ENCODE data around the gene TPRG1.

The TPRG1 gene

GRCh38 chr3:189192725-189193124 lies 21.0 kb downstream of the TPRG1 start:
- no peak overlapping the region for H3K27ac Mint-ChIP-seq
- H3K36me3 Mint-ChIP-seq, result no peaks in the 10 kb centered on the region

GRCh38 chr3:189195302-189195701 lies 23.5 kb downstream of the TPRG1 start:
- H3K4me1 Mint-ChIP-seq, result no peaks in the 10 kb centered on the region
- H3K9me3 Mint-ChIP-seq, result peaks cover 33% of the 10 kb centered on the region
- H3K36me3 Mint-ChIP-seq, result no peaks in the 10 kb centered on the region
- no peak for ATAC-seq
- H3K27ac Mint-ChIP-seq, result no peak overlapping the region
- DNase-seq (ENCODE audit: low spot score in 2 of 2), result no peak
- no peak overlapping the region for H3K4me3 Mint-ChIP-seq

More at GRCh38 chr3:189192725-189193124, 21.0 kb downstream of the TPRG1 start:
- peaks cover 33% of the 10 kb centered on the region for H3K9me3 Mint-ChIP-seq
- no peaks in the 10 kb centered on the region for H3K4me1 Mint-ChIP-seq
- no peak for DNase-seq (ENCODE audit: low spot score in 2 of 2)
- H3K4me3 Mint-ChIP-seq, result no peak overlapping the region
- no peak for ATAC-seq

GRCh38 chr3:189202106-189202505 lies 30.3 kb downstream of the TPRG1 start:
- Mint-ChIP-seq H3K27ac (no peak overlapping the region), H3K36me3 (no peaks in the 10 kb centered on the region), H3K4me3 (no peak overlapping the region), H3K4me1 (no peaks in the 10 kb centered on the region), H3K9me3 (peaks cover 3% of the 10 kb centered on the region)
- DNase-seq (ENCODE audit: low spot score in 2 of 2) (no peak), ATAC-seq (no peak)

- no peak overlapping the region for H3K4me3 Mint-ChIP-seq
- ATAC-seq, result no peak
- H3K27ac Mint-ChIP-seq, result no peak overlapping the region
- no peak for DNase-seq (ENCODE audit: low spot score in 2 of 2)
- H3K36me3 Mint-ChIP-seq, result no peaks in the 10 kb centered on the region
- no peaks in the 10 kb centered on the region for H3K4me1 Mint-ChIP-seq
- H3K9me3 Mint-ChIP-seq, result no peaks in the 10 kb centered on the region
These were observed 30.8 kb downstream of the TPRG1 start for GRCh38 chr3:189202583-189202982.

GRCh38 chr3:189204167-189204866 lies 32.5 kb downstream of the TPRG1 start:
- H3K9me3 Mint-ChIP-seq, result no peaks in the 10 kb centered on the region
- DNase-seq (ENCODE audit: low spot score in 2 of 2) (no peak), ATAC-seq (no peak)
- H3K4me3 Mint-ChIP-seq, result no peak overlapping the region
- H3K27ac Mint-ChIP-seq, result no peak overlapping the region
- H3K4me1 Mint-ChIP-seq, result no peaks in the 10 kb centered on the region
- no peaks in the 10 kb centered on the region for H3K36me3 Mint-ChIP-seq

GRCh38 chr3:189204937-189205336 lies 33.2 kb downstream of the TPRG1 start:
- H3K27ac Mint-ChIP-seq, result no peak overlapping the region

GRCh38 chr3:189210251-189210770 lies 38.5 kb downstream of the TPRG1 start:
- Mint-ChIP-seq H3K27ac (no peak overlapping the region), H3K4me3 (no peak overlapping the region), H3K36me3 (no peaks in the 10 kb centered on the region), H3K4me1 (no peaks in the 10 kb centered on the region), H3K9me3 (no peaks in the 10 kb centered on the region)
- DNase-seq (ENCODE audit: low spot score in 2 of 2) (no peak), ATAC-seq (no peak)

More at GRCh38 chr3:189204937-189205336, 33.2 kb downstream of the TPRG1 start:
- H3K4me3 Mint-ChIP-seq, result no peak overlapping the region
- no peak for ATAC-seq
- H3K9me3 Mint-ChIP-seq, result no peaks in the 10 kb centered on the region
- no peak for DNase-seq (ENCODE audit: low spot score in 2 of 2)
- H3K4me1 Mint-ChIP-seq, result no peaks in the 10 kb centered on the region
- H3K36me3 Mint-ChIP-seq, result no peaks in the 10 kb centered on the region

- H3K4me3 Mint-ChIP-seq, result no peak overlapping the region
- H3K27ac Mint-ChIP-seq, result no peak overlapping the region
These were observed 40.9 kb downstream of the TPRG1 start for GRCh38 chr3:189212681-189213080.

GRCh38 chr3:189214651-189215050 lies 42.9 kb downstream of the TPRG1 start:
- Mint-ChIP-seq H3K27ac (no peak overlapping the region), H3K36me3 (peaks cover 5% of the 10 kb centered on the region), H3K4me1 (no peaks in the 10 kb centered on the region), H3K9me3 (no peaks in the 10 kb centered on the region), H3K4me3 (no peak overlapping the region)
- DNase-seq (ENCODE audit: low spot score in 2 of 2), result no peak
- no peak for ATAC-seq

More at GRCh38 chr3:189212681-189213080, 40.9 kb downstream of the TPRG1 start:
- Mint-ChIP-seq H3K9me3 (no peaks in the 10 kb centered on the region), H3K36me3 (no peaks in the 10 kb centered on the region), H3K4me1 (no peaks in the 10 kb centered on the region)
- DNase-seq (ENCODE audit: low spot score in 2 of 2) (no peak), ATAC-seq (no peak)

- Mint-ChIP-seq H3K9me3 (no peaks in the 10 kb centered on the region), H3K36me3 (peaks cover 4% of the 10 kb centered on the region), H3K4me3 (no peak overlapping the region), H3K27ac (no peak overlapping the region), H3K4me1 (no peaks in the 10 kb centered on the region)
- no peak for DNase-seq (ENCODE audit: low spot score in 2 of 2)
- ATAC-seq, result no peak
These were observed 51.3 kb downstream of the TPRG1 start for GRCh38 chr3:189222927-189223636.

GRCh38 chr3:189225431-189225830 lies 53.7 kb downstream of the TPRG1 start:
- no peak for DNase-seq (ENCODE audit: low spot score in 2 of 2)
- Mint-ChIP-seq H3K27ac (no peak overlapping the region), H3K4me3 (no peak overlapping the region), H3K9me3 (no peaks in the 10 kb centered on the region), H3K36me3 (no peaks in the 10 kb centered on the region), H3K4me1 (no peaks in the 10 kb centered on the region)
- ATAC-seq, result no peak

GRCh38 chr3:189227249-189227648 lies 55.5 kb downstream of the TPRG1 start:
- Mint-ChIP-seq H3K9me3 (no peaks in the 10 kb centered on the region), H3K4me3 (no peak overlapping the region)

GRCh38 chr3:189229196-189229828 lies 57.5 kb downstream of the TPRG1 start:
- Mint-ChIP-seq H3K4me1 (no peaks in the 10 kb centered on the region), H3K36me3 (no peaks in the 10 kb centered on the region), H3K4me3 (no peak overlapping the region), H3K9me3 (no peaks in the 10 kb centered on the region), H3K27ac (no peak overlapping the region)
- DNase-seq (ENCODE audit: low spot score in 2 of 2) (no peak), ATAC-seq (peak; percentile 19)

More at GRCh38 chr3:189227249-189227648, 55.5 kb downstream of the TPRG1 start:
- DNase-seq (ENCODE audit: low spot score in 2 of 2), result no peak
- H3K27ac Mint-ChIP-seq, result no peak overlapping the region
- no peaks in the 10 kb centered on the region for H3K36me3 Mint-ChIP-seq
- ATAC-seq, result no peak
- H3K4me1 Mint-ChIP-seq, result no peaks in the 10 kb centered on the region

- Mint-ChIP-seq H3K4me3 (no peak overlapping the region), H3K4me1 (peaks cover 16% of the 10 kb centered on the region)
- DNase-seq (ENCODE audit: low spot score in 2 of 2), result no peak
These were observed 61.0 kb downstream of the TPRG1 start for GRCh38 chr3:189232790-189233189.

GRCh38 chr3:189233225-189233858 lies 61.6 kb downstream of the TPRG1 start:
- no peak for DNase-seq (ENCODE audit: low spot score in 2 of 2)
- Mint-ChIP-seq H3K4me3 (no peak overlapping the region), H3K4me1 (peaks cover 16% of the 10 kb centered on the region), H3K27ac (no peak overlapping the region), H3K36me3 (no peaks in the 10 kb centered on the region), H3K9me3 (no peaks in the 10 kb centered on the region)
- peak; percentile 63 for ATAC-seq

More at GRCh38 chr3:189232790-189233189, 61.0 kb downstream of the TPRG1 start:
- no peaks in the 10 kb centered on the region for H3K9me3 Mint-ChIP-seq
- no peaks in the 10 kb centered on the region for H3K36me3 Mint-ChIP-seq
- H3K27ac Mint-ChIP-seq, result no peak overlapping the region
- no peak for ATAC-seq
